Glomerular visceral epithelial cell (primary cell): Measurements from ENCODE around the gene CPB2.

Experiments
- DNase-seq: peaks from one replicate; pipeline ENCODE4 v3.0.0-alpha.2; 2016; ENCODE audit errors: extremely low spot score

Gene CPB2

DNA sequence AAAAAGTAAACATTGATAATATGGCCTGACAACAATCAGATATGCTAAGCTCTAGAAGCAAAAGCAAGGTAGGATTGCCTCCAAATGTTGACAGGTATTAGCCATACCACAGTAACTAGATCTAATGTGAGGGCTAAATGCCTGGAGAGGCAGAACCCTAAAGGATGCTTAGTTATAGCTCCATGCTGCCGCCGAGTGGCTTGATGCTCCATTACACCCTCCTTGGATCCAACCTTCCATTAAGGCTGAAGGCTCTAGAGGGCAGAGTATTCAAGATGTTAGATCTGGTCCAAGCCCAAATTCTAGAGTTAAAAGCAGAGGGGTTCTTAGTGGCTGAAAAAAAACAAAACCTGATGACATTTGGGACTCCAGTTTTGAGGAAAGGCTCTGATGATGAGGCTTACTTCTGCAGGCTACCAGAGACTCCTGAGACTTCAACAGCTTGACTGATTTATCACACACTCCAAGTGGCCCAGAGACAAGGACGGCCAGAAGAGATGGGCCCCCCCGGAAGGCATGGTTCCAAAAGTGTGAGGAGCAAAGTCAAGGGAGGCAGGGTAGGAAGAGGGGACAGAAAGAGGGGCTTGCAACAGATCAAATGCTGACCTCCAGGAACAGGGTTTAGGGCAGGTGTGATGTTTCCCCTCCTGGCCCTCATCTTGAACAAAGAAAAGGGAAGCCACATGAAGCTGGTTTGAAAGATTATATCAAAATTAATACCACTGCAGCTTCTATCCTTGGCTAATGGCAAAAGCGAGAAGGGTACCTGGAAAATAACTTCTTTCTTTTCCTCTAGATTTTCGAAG is 21.9 kb upstream of the CPB2 start:
- DNase-seq: peak; percentile 72

DNA sequence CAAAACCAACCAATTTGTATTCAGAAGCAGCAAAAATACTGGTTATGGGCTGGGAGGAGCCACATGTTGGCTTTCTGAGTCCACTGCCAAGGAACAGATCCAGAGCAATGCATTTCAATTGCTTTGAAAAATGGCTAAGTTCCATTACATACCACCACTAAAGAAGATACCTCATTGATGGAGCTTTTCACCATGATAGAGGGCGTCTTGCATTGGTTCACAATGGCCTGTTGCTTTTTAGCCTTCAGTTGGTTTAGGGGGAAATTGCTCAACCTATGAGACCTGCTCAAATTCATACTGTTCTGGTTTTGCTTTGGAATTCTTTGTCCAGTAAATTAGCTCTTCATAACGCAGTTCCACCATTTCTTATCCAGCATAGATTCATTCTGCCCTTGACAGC is 21.2 kb upstream of the CPB2 start:
- no peak for DNase-seq

DNA sequence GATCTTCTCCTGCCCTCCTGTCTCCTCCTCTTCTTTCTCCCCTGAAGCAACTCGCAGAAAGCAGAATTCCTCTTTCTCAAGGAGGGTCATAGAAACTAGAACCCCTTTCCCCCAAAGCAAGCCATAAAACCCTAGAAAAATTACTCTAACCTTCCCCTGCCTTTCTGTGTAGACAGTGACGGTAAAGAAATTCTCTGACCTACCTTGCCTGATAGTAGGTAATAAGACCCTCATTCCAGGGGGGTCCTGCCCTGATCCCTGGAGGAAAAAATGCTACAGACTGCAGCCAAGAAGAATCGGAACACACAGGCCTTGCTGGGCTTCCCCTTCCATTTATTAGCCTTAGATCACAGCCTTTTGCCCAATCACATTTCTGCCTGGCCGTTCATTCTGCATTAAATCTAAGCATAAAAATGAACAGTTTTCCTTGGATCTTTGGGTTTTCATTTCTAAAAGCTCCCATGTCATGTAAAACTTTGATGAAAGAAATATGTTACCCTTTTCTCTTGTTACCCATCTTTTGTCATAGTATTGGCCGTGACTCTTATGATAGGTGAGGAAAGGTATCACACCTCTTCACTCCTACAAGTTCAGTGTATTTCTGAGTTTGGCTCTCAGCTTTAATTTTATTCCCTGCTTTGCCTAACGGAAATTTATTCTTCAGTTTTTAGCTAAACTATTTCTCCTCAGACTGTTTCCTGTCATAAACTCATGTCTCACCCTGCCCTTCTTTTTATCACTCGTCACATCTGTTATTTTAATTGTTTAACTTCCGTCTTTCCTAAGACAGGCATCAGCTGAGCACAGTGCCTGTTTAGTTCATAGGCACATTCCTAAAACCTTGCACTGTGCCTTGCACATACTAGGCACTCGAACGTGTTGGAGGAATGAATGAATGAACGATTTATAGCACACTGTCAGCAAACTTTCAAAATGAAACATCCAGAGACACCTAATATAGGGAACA is 20.4 kb upstream of the CPB2 start:
- DNase-seq: no peak

DNA sequence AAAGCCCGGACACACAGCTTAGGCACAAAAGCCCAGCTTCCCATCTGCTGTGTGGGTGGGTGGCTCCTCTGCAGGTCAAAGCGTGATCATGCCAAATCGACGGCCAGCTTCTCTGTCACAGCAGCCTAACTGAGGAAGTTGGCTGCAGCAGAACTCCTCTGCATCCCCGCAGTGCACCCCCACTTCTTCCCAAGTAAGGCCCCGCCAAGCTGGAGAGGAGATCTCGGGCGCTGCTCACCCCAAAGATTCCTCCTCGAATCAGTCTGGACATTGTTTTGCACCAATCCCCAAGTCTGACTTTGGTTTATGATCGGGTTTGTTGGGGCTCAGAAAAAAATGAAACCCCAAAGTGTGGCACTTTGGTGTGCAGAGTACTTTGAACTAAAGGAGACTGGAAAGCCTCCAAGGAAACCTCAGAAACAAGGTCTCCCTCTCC is 19.7 kb upstream of the CPB2 start:
- DNase-seq: no peak

DNA sequence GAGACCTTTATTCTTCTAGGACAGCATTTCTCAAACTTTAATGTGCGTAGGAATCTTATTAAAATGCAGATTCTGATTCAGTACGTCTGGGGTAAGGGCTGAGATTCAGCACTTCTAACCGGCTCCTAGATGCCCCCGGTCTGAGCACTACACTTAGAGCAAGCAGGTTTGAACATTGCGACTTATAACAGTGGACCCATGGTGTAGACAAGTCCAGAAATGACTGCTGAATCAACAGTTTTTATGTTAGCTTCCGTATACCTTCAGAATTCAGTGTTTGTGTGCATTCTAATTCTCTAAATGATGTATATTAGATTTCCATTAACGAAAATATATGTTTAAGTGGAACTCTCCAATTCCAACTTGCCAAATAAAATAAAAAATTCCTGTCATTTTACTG is 17.5 kb upstream of the CPB2 start:
- no peak for DNase-seq

DNA sequence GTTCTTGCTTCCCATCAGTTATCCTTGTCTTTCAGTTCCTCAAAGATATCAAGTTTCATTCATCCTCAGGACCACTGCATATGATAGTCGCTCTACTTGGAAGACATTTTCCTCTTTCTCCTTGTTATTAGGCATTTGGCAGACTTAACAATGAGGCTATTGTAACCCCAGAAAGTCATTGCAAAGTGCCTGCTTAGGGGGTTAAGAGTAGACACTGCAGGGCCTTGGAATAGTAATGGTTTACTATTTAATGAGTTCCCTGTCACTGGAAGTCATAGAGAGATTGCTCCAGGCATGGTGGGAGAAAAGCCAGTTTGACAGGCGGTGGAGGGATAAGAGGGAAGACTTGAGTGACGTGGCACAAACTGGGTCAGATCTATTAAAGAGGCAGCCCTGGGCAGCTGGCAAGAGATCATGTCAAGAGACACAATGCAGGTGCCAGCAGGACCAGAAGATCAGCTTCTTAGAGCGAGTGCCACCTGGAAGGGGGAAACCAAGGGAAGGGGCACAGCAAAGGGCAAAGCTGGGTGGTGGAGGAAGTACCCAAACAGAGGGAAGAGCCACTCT is 16.8 kb upstream of the CPB2 start:
- DNase-seq: no peak

DNA sequence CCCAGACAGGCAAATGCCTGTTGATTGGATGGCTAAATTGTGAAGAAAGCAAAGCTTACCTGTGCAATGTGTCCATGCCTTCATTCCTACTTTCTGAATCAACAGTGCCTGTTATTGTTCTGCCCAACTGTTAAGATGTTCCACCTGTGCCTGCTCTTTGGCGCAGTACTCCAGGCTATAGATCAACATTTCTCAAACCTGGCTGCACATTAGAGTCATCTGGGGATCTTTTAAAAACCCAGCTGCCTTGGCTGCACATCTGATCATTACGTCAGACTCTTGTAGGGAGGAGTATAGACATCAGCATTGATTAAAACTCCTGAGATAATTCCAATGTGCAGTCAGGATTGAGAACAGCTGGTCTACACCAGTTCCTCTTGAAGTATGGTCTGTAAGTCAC is 16.2 kb upstream of the CPB2 start:
- DNase-seq: no peak

DNA sequence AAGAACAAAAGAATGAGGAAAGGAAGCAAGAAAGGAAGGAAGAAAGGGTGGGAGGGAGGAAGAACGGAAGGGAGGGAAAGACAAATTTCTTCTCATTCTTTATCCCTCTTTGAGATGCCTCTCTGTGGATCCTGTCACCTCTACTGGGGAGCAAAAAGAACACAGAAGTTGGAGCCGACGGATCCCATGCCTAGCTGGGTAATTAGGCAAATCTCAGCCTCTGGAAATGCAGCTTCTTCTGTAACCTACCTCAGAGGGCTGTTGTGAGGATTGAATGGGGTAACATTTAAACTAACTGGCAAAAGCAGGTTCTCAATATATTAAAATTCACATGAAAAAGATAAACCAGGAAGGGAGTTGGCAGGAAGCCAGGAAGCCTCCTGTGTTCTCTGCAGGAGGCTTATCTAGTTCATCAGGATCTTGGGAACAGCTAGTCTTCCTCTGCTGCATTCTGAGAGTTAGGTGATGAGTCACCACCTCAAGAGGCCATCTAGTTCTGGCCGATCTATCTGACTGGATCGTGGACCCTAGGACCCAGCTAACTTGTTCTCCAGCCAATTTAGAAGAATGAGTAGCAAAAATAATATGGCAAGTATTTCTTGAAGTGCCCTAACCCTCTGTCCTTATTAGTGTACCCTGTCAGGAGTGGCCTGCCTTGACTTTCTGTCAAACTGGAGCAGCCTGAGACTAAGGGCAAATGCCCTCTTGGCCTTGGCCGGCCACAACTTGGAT is 15.2 kb upstream of the CPB2 start:
- DNase-seq: peak; percentile 86

DNA sequence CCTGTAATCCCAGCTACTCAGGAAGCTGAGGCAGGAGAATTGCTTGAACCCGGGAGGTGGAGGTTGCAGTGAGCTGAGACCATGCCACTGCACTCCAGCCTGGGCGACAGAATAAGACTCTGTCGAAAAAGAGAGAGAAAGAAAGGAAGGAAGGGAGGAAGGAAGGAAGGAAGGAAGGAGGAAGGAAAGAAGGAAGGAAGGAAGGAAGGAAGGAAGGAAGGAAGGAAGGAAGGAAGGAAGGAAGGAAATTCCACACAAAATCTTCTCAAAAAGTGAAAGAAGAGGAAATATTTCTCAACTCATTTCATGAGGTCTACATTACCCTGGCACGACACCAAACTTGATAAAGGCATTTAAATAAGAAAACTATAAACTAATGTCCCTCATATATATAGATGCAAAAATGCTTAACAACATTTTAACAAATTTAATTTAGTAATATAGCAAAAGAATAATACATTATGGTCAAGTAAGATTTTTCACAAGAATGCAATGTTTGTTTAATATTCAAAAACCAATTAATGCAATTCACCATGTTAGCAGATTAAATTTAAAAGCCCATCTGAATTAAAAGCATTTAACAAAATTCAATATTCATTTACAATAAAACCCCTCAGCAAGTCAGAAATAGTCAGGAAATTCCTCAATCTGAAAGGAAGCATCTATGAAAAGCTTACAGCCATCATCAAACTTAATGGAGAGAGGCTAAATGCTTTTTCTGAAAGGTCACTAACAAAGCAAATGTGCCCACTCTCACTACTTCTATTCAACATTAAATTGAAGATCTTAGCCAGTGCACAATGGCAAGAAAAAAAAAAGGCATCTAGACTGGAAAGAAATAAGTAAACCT is 12.0 kb upstream of the CPB2 start:
- no peak for DNase-seq

DNA sequence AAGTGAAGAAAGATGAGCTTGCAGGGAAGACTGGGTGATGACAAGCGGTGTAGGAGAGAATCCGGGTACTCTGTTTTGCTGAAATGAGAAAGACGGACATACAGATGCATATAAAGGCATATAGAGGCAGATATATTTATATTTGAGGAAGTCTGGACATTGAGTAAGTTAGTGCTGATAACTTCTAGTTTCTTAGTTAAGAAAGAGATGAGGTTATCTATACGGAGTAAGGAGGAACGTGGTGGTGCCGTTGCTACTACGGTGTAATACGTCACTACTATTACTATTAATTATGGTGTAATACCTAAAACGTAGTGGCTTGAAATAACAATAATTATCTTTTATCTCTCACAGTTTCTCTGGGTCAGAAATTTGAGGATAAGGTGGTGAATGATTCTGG is 9.8 kb upstream of the CPB2 start:
- DNase-seq: no peak

DNA sequence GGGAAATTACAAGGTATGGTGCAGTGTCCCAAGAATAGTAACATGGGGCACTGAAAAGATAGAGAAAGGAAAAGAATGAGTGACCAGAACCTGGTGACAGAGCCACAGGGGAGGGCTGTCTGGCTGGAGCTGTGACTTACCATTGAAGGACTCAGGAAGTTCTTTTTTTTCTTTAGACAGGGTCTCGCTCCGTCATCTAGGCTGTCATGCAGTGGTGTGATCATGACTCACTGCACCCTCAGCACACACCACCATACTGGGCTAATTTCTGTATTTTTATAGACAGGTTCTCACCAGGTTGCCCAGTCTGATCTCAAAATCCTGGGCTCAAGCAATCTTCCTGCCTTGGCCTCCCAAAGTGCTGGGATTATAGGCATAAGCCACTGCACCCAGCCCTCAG is 8.8 kb upstream of the CPB2 start:
- peak; percentile 58 for DNase-seq

DNA sequence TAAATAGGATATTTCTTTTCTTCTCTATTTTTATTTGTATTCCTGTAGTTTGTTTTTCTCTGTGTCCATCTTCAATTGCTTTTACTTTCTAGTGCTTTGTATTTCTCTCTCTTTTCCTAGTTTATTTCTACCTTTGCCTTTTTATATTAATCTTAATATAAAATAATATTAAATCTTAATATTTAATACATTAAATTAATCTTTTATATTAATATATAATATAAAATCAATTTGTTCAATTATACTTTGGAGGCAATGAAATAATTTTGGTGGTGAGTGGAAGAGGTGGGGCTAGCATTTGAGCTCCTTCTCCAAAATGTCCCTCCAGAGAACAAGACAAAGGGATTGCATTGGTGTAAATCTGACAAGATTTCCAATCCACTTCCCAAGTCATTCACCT is 6.3 kb upstream of the CPB2 start:
- no peak for DNase-seq

DNA sequence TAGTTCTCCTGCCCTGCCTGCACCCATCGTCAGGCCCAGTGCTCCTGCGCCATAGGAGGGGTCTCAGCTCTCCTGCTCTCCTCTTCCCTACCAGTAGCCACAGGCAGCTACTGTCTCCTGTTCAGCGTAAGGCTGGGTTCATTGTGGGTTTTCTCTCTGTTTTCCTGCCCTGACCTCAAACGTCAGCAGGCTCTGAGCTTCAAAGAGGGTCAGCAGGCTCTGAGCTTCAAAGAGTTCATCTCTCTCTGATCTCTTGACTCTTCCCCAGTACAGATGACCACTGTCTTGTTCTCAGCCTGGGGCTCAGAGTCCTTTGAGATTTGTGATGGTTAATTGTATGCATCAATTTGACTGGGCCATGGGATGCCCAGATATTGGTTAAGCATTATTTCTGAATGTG is 4.6 kb upstream of the CPB2 start:
- DNase-seq: no peak

DNA sequence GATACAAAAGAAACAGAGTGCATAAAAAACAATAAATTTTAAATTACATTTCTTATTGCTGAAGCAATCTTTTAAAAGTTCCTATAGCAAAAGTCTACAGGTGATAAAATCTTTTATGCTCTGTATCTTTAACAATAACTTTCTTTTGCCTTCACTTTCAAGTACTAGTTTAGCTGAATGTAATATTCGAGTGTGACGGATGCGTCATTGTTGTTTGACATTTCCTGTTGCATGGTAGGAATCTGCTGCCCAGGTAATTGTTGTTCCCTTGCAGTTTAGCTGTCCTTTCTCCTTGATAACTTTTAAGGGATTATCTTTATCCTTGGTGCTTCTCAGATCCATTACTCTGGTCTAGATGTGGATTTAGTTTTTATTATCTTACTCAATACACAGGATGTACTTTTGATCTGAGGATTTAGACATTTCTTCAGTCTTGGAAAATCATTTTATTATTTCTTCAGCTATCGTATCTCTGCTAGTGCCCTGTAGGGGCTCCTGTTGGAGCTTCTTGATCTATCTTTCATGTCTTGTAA is 2.1 kb upstream of the CPB2 start:
- DNase-seq: no peak

DNA sequence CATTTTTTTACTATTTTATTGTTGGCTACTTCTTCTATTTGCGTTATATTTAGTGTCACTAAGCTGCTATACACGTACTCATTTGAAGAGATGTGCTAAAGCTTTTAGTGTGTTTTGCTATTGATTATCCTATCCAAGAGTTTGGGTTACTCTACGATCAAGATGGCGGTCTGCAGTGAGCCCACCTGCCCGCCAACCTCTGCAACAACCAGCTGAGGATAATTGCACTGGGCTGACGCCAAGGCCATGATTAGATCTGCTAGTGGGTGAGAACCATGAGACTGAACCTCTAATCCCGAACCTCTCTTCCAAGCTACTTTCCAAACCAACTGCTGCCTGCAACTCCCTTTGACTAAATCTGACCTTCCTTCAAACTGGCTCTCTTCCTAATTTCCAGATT is 1.8 kb downstream of the CPB2 start:
- DNase-seq: no peak

DNA sequence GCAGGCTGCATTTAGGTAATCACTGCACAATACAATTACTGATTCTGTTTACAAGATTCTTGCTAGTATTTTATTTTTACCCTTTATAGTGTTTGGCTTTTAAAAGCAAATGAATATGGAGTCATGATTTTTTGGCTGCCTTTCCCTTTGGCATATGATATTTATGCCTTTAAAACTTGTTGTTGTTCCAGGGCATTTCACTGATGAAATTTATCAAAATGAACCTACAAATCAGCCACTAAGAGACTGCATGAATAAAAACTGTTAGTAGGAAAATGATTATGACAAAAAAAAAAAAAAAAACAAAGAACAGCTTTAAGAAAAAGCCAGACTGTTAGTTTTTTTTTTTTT is 2.6 kb downstream of the CPB2 start:
- no peak for DNase-seq

DNA sequence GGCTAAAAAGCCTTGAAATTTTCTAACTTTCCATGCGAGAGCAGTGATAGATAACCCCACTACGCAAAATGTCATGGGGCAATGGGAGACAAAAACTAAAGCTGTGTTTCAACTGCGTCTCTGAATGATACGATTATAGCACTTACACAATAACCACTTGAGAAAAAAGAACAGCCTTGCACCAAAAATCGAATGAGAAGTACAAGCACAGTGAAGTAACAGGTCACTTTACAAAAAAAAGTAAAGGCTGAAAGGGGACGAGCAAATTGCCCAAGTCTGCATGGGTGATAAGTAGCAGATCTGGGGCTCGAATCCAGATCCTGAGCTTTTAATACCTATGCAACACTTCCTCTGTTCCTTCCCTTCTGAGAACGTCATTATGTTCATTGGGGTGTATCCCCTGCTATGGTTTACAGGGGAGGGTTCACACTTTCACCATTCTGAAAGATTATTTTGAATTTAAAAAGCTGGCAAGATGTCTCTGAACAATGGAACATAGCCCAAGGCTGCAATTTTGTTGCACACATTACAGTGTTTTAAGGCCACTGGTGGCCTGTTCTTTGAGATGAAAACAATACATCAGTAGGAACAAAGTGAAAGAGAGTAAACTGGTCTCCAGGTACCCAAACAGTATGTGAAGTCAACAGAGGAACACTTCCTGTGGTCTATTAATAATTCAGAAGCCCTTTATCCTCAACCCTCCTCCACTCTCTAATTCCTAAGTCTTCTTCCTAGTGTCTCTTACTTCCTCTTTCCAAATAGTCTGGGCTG is 3.2 kb downstream of the CPB2 start:
- DNase-seq: no peak

DNA sequence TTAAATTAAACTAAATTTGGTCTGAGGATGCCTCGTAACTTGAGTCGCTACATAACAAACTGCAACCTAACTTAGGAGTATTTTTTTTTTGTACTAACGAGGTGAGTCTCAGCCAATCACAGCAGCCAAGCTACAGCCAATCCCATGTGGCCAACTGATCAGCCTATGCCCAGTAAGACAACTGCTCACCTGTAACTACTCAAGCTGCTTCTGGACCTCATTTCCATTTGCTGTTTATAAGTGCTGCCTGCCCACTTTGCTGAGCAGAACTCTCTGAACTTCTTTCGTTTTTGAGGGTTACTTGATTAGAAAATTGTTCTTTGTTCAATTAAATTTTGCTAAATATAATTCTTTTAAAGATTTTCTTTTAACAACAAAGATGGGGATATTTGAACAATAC is 3.8 kb downstream of the CPB2 start:
- no peak for DNase-seq

DNA sequence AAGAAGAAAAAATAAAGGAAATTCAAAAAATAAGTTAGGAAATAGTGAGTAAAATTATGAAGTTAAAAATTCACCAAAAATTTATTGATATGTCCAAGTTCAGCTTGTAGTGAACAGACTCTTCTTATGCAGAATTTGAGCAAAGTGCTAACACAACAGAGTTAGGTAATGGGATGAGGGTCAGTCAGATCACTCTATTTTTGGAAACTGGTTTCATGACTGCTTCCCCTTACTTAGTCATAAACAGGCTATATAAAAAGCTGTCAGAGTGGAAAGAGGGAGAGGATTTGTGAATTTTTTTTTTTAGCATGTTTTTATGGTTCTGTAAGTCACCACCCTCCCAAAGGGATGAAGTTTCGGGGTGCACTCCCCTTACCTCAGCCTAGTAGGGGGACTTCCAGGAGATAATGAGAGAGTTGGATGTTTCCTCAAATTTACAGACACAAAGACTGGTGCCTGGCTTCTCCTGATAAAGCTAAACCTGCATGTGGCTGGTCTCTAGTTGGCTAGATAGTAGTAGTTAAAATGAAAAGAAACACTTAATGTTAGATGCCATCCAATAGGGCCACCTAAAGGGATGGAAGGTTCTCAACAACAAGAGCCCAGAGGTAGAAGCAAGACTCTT is 4.5 kb downstream of the CPB2 start:
- DNase-seq: no peak

DNA sequence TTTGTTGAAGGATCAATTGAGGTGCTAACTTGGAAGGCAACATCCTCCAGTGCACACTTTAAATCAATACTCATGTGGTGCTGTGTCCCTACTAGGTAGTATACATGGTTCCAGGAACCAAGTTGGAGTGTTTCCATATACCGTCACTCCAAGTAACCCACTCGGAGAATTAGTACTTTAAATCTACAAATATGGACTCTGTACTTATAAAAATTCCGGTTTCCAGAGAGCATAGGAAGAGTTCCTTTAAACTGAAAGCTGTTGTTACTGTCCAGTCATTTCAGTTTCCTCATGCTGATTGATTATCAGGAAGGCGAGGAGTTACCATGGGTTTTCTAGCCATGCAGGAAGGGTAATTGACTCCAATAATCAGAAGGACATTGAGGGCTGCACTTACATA is 7.2 kb downstream of the CPB2 start:
- DNase-seq: no peak
